Sigmoid colon (tissue), 4 donors: Measurements from ENCODE around the gene NFIB.

Experiments
- POLR2A ChIP-seq, 2 donors: fragments of 450-650 bp; IDR thresholded peaks; one replicate each; pipeline ENCODE4 v1.6.1; 2016; ENCODE audit warnings: antibody characterized with exemption in 2 of 2, mild to moderate bottlenecking in 2 of 2, moderate library complexity in 2 of 2
- POLR2AphosphoS5 ChIP-seq, 4 donors: sonication (generic); formaldehyde crosslinking; IDR thresholded peaks; one replicate each; pipeline ENCODE4 v1.6.1; 2017; ENCODE audit warnings: antibody characterized with exemption in 4 of 4
- TF ChIP-seq, protein P1 (sequence below), 4 experiments: fragments of 450-650 bp in 3 of 4; fragments of 200-600 bp in 1 of 4; IDR thresholded peaks; one replicate each; pipeline ENCODE4 v1.5.1; 2016 to 2019; ENCODE audit warnings: antibody characterized with exemption in 4 of 4, mild to moderate bottlenecking in 3 of 4, moderate library complexity in 2 of 4

GRCh38 chr9:14214693-14215092 lies 99.2 kb downstream of the NFIB start:
- no peak for TF ChIP-seq POLR2A (IDR thresholded peaks at IDR 0.05)
- TF ChIP-seq, protein P1, sequence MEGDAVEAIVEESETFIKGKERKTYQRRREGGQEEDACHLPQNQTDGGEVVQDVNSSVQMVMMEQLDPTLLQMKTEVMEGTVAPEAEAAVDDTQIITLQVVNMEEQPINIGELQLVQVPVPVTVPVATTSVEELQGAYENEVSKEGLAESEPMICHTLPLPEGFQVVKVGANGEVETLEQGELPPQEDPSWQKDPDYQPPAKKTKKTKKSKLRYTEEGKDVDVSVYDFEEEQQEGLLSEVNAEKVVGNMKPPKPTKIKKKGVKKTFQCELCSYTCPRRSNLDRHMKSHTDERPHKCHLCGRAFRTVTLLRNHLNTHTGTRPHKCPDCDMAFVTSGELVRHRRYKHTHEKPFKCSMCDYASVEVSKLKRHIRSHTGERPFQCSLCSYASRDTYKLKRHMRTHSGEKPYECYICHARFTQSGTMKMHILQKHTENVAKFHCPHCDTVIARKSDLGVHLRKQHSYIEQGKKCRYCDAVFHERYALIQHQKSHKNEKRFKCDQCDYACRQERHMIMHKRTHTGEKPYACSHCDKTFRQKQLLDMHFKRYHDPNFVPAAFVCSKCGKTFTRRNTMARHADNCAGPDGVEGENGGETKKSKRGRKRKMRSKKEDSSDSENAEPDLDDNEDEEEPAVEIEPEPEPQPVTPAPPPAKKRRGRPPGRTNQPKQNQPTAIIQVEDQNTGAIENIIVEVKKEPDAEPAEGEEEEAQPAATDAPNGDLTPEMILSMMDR (IDR thresholded peaks at IDR 0.05): no peak
- TF ChIP-seq POLR2AphosphoS5 (IDR thresholded peaks at IDR 0.05): no peak
